WERI-Rb-1 (cell line): ENCODE data around the gene GRIN1.

ENCODE experiments used
- DNase-seq: peaks from one replicate; pipeline ENCODE4 v3.0.0-alpha.2; 2020
- H3K27ac ChIP-seq: fragments of 250-450 bp; sonication (Bioruptor Pico); 2 replicates; pipeline ENCODE4 v1.5.1; 2020; ENCODE audit warnings: mild to moderate bottlenecking, moderate library complexity
- H3K27me3 ChIP-seq: fragments of 250-450 bp; sonication (Bioruptor Pico); 2 replicates; pipeline ENCODE4 v1.5.1; 2021; ENCODE audit warnings: mild to moderate bottlenecking, low read depth, moderate library complexity; ENCODE audit not compliant: insufficient read depth, severe bottlenecking
- H3K36me3 ChIP-seq: fragments of 250-450 bp; sonication (Bioruptor Pico); 2 replicates; pipeline ENCODE4 v1.5.1; 2020; ENCODE audit warnings: mild to moderate bottlenecking, moderate library complexity
- H3K4me3 ChIP-seq: 2 replicates; pipeline ENCODE4 v1.5.1; 2011; ENCODE audit warnings: low read depth, mild to moderate bottlenecking, control low read depth, low read length
- H3K9me3 ChIP-seq: fragments of 250-450 bp; sonication (Bioruptor Pico); 2 replicates; pipeline ENCODE4 v1.5.1; 2021; ENCODE audit warnings: mild to moderate bottlenecking, moderate library complexity; ENCODE audit not compliant: severe bottlenecking
- CTCF ChIP-seq: IDR thresholded peaks from 2 replicates; pipeline ENCODE4 v1.5.1; 2011; ENCODE audit warnings: low read depth, mild to moderate bottlenecking, control low read depth, inconsistent platforms, low read length

GRIN1 gene

GRCh38 chr9:137160054-137160425, 21.1 kb downstream of the GRIN1 start:
- DNase-seq: no peak
- Histone ChIP-seq H3K27ac (no peak overlapping the region), H3K27me3 (no peaks in the 10 kb centered on the region), H3K36me3 (no peaks in the 10 kb centered on the region), H3K4me3 (no peak overlapping the region), H3K9me3 (no peaks in the 10 kb centered on the region)
- TF ChIP-seq CTCF: no peak

GRCh38 chr9:137160716-137161557, 22.0 kb downstream of the GRIN1 start:
- no peak overlapping the region for H3K27ac ChIP-seq
- no peaks in the 10 kb centered on the region for H3K27me3 ChIP-seq
- H3K9me3 ChIP-seq: no peaks in the 10 kb centered on the region
- TF ChIP-seq CTCF: no peak
- no peak for DNase-seq
- H3K36me3 ChIP-seq: no peaks in the 10 kb centered on the region
- H3K4me3 ChIP-seq: no peak overlapping the region

- Histone ChIP-seq H3K27me3 (no peaks in the 10 kb centered on the region), H3K4me3 (no peak overlapping the region), H3K9me3 (no peaks in the 10 kb centered on the region), H3K27ac (no peak overlapping the region), H3K36me3 (no peaks in the 10 kb centered on the region)
- DNase-seq: no peak
- TF ChIP-seq CTCF: no peak
Measured at GRCh38 chr9:137161558-137162486, 22.9 kb downstream of the GRIN1 start.

- no peak for TF ChIP-seq CTCF
- H3K36me3 ChIP-seq: no peaks in the 10 kb centered on the region
- no peaks in the 10 kb centered on the region for H3K27me3 ChIP-seq
- no peaks in the 10 kb centered on the region for H3K9me3 ChIP-seq
- no peak for DNase-seq
- no peak overlapping the region for H3K4me3 ChIP-seq
- H3K27ac ChIP-seq: no peak overlapping the region
Measured at GRCh38 chr9:137162505-137163364, 23.8 kb downstream of the GRIN1 start.

- no peak overlapping the region for H3K4me3 ChIP-seq
Measured at GRCh38 chr9:137163365-137163715, 24.4 kb downstream of the GRIN1 start.

More at GRCh38 chr9:137163365-137163715, 24.4 kb downstream of the GRIN1 start:
- H3K27ac ChIP-seq: no peak overlapping the region
- H3K27me3 ChIP-seq: no peaks in the 10 kb centered on the region
- H3K36me3 ChIP-seq: no peaks in the 10 kb centered on the region
- TF ChIP-seq CTCF: no peak
- H3K9me3 ChIP-seq: no peaks in the 10 kb centered on the region
- DNase-seq: no peak
